Kidney (tissue), 14 donors: ENCODE measurements around the gene SYT14. TPM values are rescaled to one million over a fixed set of nuclear protein-coding genes. Genes with fewer than 3 reads are reported as not detected.

Experiments used
- DNase-seq, 5 donors: peaks; one replicate each; pipeline ENCODE4 v3.0.0-alpha.2; 2013 to 2020
- FAIRE-seq: peaks from 2 replicates; lab custom pipeline; 2012; peaks lifted over from hg19 to GRCh38; lab: Jason Lieb, UNC
- H3K27ac ChIP-seq, 2 donors: one replicate each; pipeline ENCODE4 v1.7.0; 2013; ENCODE audit warnings: low read depth in 2 of 2, low read length in 2 of 2, inconsistent platforms in 1 of 2
- H3K27me3 ChIP-seq: one replicate; pipeline ENCODE4 v1.7.1; 2013; ENCODE audit warnings: low read length, inconsistent platforms; ENCODE audit not compliant: control insufficient read depth, insufficient read depth
- H3K36me3 ChIP-seq, 3 donors: one replicate each; pipeline versions ENCODE4 v1.7.0 to v1.7.1; 2013; ENCODE audit warnings: low read length in 3 of 3, control low read depth in 1 of 3, inconsistent platforms in 1 of 3; ENCODE audit not compliant: insufficient read depth in 3 of 3, control insufficient read depth in 2 of 3
- H3K4me1 ChIP-seq, 3 donors: one replicate each; pipeline versions ENCODE4 v1.7.0 to v1.7.1; 2013; ENCODE audit warnings: low read length in 3 of 3, inconsistent platforms in 1 of 3, low read depth in 1 of 3; ENCODE audit not compliant: control insufficient read depth in 2 of 3, insufficient read depth in 2 of 3
- H3K4me3 ChIP-seq, 3 donors: one replicate each; pipeline versions ENCODE4 v1.7.0 to v1.8.1; 2013; ENCODE audit warnings: low read length in 3 of 3, control low read depth in 1 of 3, inconsistent platforms in 1 of 3
- H3K9ac ChIP-seq, 3 donors: one replicate each; pipeline versions ENCODE4 v1.7.0 to v1.7.1; 2013; ENCODE audit warnings: low read length in 3 of 3, control low read depth in 1 of 3, inconsistent platforms in 1 of 3
- H3K9me3 ChIP-seq, 3 donors: one replicate each; pipeline versions ENCODE4 v1.7.0 to v1.7.1; 2013; ENCODE audit warnings: low read length in 3 of 3, control low read depth in 1 of 3, inconsistent platforms in 1 of 3; ENCODE audit not compliant: control insufficient read depth in 2 of 3, insufficient read depth in 1 of 3
- CTCF ChIP-seq: IDR thresholded peaks from 3 replicates; pipeline ENCODE4 v1.5.1; 2012; ENCODE audit warnings: mild to moderate bottlenecking, moderate library complexity, borderline replicate concordance; ENCODE audit not compliant: insufficient read depth; ENCODE audit errors: extremely low read depth
- intact Hi-C: fragments of 100-400 bp; cut with DNase I; formaldehyde crosslinking; loops from one replicate; pipeline ENCODE4 v1.11.1; 2022
- polyA plus RNA-seq: library from polyadenylated mRNA; stranded (reverse); fragments of 350-450 nt; fragmentation: Illumina TruSeq; extraction: RNeasy Lipid Tissue Mini Kit (QIAGEN cat#74804); gene quantifications from one replicate; pipeline ENCODE4 v1.2.3, GENCODE V29; 2014; ENCODE audit warnings: low read depth, low replicate concordance; ENCODE audit not compliant: insufficient read depth
- total RNA-seq: library from RNA; stranded (reverse); fragmentation: NEBNext Ultra II Directional; extraction: Animal tissue kit (Norgen Biotek cat#: 25700); gene quantifications from one replicate; pipeline ENCODE4 v1.2.1, GENCODE V29; 2021
- donor health status: control.
- donor health status: control.
- donor health status: control.
- donor health status: control.
- donor health status: control.
- donor health status: DM: yes; HTN: yes; CAD: no.
- donor health status: Normal renal cell carcinoma (clear cell type).

Gene SYT14
- total and polyA plus RNA-seq, 2 donors from 2014 or later = 0.22 to 1.3 TPM

GRCh38 chr1:209956116-209956515 lies 18.1 kb downstream of the SYT14 start:
- Histone ChIP-seq H3K27me3 (no peaks in the 10 kb centered on the region), H3K36me3 (no peaks in the 10 kb centered on the region), H3K4me3 (no peak overlapping the region), H3K4me1 (no peaks in the 10 kb centered on the region), H3K9ac (no peak overlapping the region), H3K27ac (no peak overlapping the region), H3K9me3 (no peaks in the 10 kb centered on the region)
- TF ChIP-seq CTCF = no peak
- intact Hi-C loops = no loop called here
- no peak for FAIRE-seq
- no peak for DNase-seq

DNA sequence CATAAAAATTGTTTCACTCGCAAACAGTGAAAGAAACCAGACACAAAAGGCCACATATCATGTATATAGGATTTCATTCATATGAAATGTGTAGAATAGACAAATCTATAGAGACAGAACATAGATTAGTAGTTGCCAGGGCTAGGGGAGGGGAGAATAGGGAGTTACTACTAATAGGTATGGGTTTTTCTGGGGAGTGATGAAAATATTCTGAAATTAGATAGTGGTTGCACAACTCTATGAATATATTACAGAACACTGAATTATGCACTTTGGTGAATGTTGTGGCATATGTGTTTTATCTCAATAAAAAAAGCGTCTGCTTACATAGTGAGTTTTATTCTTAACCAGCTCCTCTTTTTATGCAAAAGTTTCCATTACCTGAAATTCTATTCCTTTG lies 21.6 kb downstream of the SYT14 start:
- TF ChIP-seq CTCF = no peak
- Histone ChIP-seq H3K9me3 (no peaks in the 10 kb centered on the region), H3K4me1 (no peaks in the 10 kb centered on the region), H3K9ac (no peak overlapping the region), H3K27me3 (no peaks in the 10 kb centered on the region), H3K36me3 (no peaks in the 10 kb centered on the region), H3K27ac (no peak overlapping the region), H3K4me3 (no peak overlapping the region)
- intact Hi-C loops = no loop called here
- no peak for FAIRE-seq
- DNase-seq = no peak

GRCh38 chr1:209960926-209961325 lies 22.9 kb downstream of the SYT14 start:
- TF ChIP-seq CTCF = no peak
- H3K27me3 ChIP-seq = no peaks in the 10 kb centered on the region
- H3K9ac ChIP-seq = no peak overlapping the region
- H3K36me3 ChIP-seq = no peaks in the 10 kb centered on the region
- no peak overlapping the region for H3K27ac ChIP-seq
- DNase-seq (no peak), FAIRE-seq (no peak)
- intact Hi-C loops = no loop called here
- no peaks in the 10 kb centered on the region for H3K9me3 ChIP-seq
- H3K4me1 ChIP-seq = no peaks in the 10 kb centered on the region
- no peak overlapping the region for H3K4me3 ChIP-seq

DNA sequence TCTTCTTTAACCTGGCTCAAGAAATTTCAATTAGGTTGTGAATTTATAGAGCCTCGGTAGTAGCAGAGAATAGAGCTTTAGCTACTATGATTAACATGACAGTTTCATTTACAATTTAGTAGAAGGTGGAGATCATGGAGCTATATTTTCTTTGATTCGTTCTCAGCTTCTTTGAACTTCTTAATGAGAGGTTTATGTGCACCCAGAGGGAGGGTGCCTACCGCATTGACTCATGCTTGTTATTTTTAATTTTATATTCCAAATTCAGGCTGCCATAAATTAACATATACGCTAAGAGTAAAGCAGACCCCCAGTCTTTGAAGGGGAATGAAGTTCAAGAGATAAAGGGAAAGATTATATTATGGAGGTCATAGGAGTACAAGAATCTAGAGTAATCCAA lies 24.4 kb downstream of the SYT14 start:
- FAIRE-seq = no peak
- Histone ChIP-seq H3K4me3 (no peak overlapping the region), H3K27ac (no peak overlapping the region), H3K27me3 (no peaks in the 10 kb centered on the region), H3K9me3 (no peaks in the 10 kb centered on the region), H3K9ac (no peak overlapping the region), H3K36me3 (no peaks in the 10 kb centered on the region), H3K4me1 (no peaks in the 10 kb centered on the region)
- DNase-seq = no peak
- intact Hi-C loops = no loop called here
- TF ChIP-seq CTCF = no peak
